ENCODE measurements around the gene PDGFRB. TPM values are rescaled to one million over a fixed set of nuclear protein-coding genes. Genes with fewer than 3 reads are reported as not detected.

The PDGFRB gene
- total RNA-seq, 1 donor from 2014 or later = 74.8 TPM

DNA sequence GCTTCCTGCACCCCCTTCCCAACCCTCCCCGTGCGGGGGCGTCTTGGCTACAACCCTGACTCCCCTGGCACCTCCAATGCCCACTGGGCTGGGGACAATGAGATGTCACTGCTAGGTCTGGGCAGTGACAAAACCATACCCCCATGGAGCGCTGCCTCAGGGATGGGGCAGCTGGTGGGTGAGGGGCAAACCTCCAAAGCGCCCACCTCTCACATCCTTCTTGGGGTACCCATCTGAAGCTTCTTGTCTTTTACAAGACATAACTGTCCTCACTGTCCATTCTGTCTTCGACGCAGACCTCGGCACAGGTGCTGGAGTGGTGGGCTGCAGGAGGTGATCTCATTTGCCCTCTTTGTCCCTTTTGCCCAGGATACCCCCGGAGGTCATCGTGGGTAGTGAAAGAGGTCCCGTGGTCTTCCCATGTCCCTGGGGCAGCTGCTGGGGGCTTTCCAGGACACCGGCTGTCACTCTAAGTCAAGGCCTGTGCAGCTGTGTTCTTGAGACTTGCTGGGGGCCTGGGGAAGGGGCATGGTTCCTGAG, 41.5 kb downstream of the PDGFRB start:
- H3K27me3 Mint-ChIP-seq = no peaks in the 10 kb centered on the region
- no peak for DNase-seq (ENCODE audit: extremely low spot score, unreplicated experiment)
- TF ChIP-seq CTCF (conservative IDR thresholded peaks at IDR 0.05) = no peak
- no peaks in the 10 kb centered on the region for H3K36me3 Mint-ChIP-seq
- H3K4me1 Mint-ChIP-seq (ENCODE audit: unreplicated experiment) = peaks cover 31% of the 10 kb centered on the region
- no peak overlapping the region for H3K27ac Mint-ChIP-seq
- no peaks in the 10 kb centered on the region for H3K9me3 Mint-ChIP-seq
- H3K4me3 Mint-ChIP-seq = no peak overlapping the region

DNA sequence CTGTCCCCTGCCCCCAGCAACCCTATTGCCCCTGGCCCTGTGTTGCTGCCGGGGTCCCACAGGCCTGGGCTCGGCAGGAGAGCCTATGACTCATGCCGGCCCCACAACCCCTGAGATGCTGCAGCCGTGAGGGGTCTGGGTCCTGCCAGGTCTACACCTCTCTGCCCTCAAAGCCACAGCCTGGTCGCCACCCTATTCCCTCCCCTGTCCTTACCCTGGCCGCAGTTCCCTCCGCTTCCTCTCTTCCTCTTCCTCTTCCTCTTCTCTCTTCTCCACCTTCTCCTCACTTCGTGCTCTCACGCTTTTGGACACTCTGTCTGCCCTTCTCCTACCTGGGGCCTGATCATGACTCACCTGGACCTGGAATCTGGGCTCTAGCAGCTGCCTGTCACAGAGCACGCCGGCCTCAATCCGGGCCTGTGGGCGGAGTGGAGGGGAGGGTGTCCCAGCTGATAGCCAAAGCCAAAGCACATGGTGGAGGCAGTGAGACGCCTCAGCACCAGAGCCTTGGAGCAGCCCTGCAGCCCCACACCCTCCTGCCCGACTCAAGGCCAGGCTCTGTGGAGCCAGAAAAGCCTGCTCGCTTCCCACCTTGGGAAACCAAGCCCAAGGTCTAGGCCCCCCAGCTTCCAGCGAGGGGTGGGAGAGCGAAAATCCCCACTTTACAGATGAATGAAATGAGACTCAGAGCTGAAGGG, 42.4 kb downstream of the PDGFRB start:
- Mint-ChIP-seq H3K36me3 (no peaks in the 10 kb centered on the region), H3K4me1 (ENCODE audit: unreplicated experiment) (peaks cover 36% of the 10 kb centered on the region)

DNA sequence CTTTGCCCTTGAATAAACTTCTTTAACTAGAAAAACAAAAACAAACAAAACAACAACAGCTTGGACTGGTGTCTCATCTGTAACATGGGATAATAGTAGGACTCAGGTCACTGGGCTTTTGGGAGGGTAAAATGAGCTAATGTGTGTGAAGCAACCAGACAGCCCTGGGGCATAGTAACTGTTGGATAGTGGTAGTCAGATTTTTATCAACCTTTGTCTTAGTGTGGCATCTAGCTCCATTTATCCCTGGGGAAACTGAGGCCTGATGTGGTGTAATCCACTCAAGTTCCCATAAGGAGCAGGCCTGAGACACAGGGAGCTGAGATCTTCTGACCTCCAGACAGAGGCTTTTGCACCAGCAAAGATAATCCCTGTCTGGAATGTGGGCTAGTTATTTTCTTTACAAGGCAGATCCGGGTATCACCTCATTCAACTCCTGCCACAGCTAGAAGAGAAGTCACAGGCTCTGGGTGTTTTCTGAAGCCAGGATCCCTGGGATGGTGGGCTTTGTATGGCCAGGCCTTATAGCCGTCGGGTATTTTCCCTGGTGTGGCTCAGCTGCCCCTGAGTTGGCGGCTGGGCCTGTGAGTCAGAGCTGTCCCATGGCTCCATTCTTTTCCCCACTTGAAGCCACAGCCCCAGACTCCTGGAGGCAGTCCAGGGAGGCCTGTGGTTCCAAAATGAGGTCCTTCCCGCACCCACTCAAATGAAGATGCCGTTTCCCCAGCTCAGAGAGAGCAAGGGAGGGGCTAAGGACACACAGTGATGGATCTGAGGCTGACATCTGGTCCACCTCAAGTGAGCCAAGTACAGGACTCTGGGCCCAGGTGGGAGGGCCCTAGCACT, 43.2 kb downstream of the PDGFRB start:
- no peak overlapping the region for H3K27ac Mint-ChIP-seq
- no peak overlapping the region for H3K4me3 Mint-ChIP-seq
- H3K9me3 Mint-ChIP-seq = peaks cover 5% of the 10 kb centered on the region
- TF ChIP-seq CTCF (conservative IDR thresholded peaks at IDR 0.05) = no peak
- H3K36me3 Mint-ChIP-seq = no peaks in the 10 kb centered on the region
- DNase-seq (ENCODE audit: extremely low spot score, unreplicated experiment) = no peak
- peaks cover 3% of the 10 kb centered on the region for H3K27me3 Mint-ChIP-seq
- H3K4me1 Mint-ChIP-seq (ENCODE audit: unreplicated experiment) = peaks cover 41% of the 10 kb centered on the region

More for the DNA sequence above, 42.4 kb downstream of the PDGFRB start:
- peaks cover 1% of the 10 kb centered on the region for H3K27me3 Mint-ChIP-seq
- H3K27ac Mint-ChIP-seq = no peak overlapping the region
- TF ChIP-seq CTCF (conservative IDR thresholded peaks at IDR 0.05) = no peak
- peak overlapping the region; percentile 12 for H3K4me3 Mint-ChIP-seq
- no peak for DNase-seq (ENCODE audit: extremely low spot score, unreplicated experiment)
- H3K9me3 Mint-ChIP-seq = peaks cover 2% of the 10 kb centered on the region

DNA sequence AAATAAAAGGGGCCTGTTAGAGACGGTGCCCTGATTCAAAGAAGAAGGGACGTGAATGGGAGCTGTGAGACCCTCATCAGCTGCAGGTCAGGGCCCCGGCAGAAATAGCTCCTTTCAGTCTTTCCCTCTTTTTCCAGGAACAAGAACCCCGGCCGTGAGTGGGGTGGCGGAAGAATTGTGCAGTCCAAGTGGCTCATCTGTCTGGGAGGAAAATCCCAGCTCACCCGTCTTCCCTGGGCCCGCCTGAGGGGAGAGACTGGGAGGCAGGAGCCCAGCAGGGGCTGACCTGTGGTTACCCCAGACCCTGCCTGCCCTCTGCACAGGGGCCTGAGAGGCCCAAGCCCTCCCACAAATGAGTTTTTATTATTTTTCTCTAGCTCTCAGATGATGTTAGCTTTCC, 44.5 kb downstream of the PDGFRB start:
- Mint-ChIP-seq H3K36me3 (no peaks in the 10 kb centered on the region), H3K4me3 (no peak overlapping the region), H3K27me3 (peaks cover 3% of the 10 kb centered on the region), H3K4me1 (ENCODE audit: unreplicated experiment) (peaks cover 51% of the 10 kb centered on the region), H3K9me3 (peaks cover 5% of the 10 kb centered on the region), H3K27ac (no peak overlapping the region)
- TF ChIP-seq CTCF (conservative IDR thresholded peaks at IDR 0.05) = no peak
- DNase-seq (ENCODE audit: extremely low spot score, unreplicated experiment) = no peak

DNA sequence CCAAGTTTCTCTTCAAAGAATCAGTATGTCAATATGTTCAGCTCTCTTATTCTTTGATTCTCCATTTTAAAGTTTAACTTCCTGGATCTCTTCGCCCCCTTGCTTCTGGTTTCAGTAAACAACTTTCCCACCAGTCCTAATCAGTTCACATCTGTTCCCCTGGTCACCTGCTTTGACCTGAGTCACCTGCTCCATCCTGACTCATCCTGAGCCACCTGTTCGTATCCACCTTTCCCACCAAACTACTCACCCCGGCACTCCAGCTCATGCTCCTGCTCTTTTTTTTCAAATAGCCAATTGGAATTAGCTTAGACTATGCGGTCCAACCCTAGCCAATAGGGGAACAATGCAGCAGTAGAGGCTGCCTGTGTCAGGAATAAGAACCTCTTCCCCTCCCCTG, 45.7 kb downstream of the PDGFRB start:
- no peak for TF ChIP-seq CTCF (conservative IDR thresholded peaks at IDR 0.05)
- DNase-seq (ENCODE audit: extremely low spot score, unreplicated experiment) = no peak
- Mint-ChIP-seq H3K9me3 (peaks cover 5% of the 10 kb centered on the region), H3K36me3 (no peaks in the 10 kb centered on the region), H3K4me1 (ENCODE audit: unreplicated experiment) (peaks cover 51% of the 10 kb centered on the region), H3K4me3 (no peak overlapping the region), H3K27ac (no peak overlapping the region), H3K27me3 (peaks cover 3% of the 10 kb centered on the region)

Data from type B pancreatic cell (in vitro differentiated cells).